Small intestine (tissue), 7 donors: ENCODE measurements around the gene NIBAN1. TPM values are rescaled to one million over a fixed set of nuclear protein-coding genes. Genes with fewer than 3 reads are reported as not detected.
A peak's percentile ranks its signal among the peaks of the same experiment; 100 is the strongest.
"Not testable (repeated sequence)": the region's sequence is repeated elsewhere in the genome, so short reads cannot be mapped to it uniquely, and the experiment has no call there.

ENCODE experiments used
- DNase-seq, 2 donors: peaks; one replicate each; pipeline versions ENCODE4 v3.0.0 to v3.0.0-alpha.2; 2013
- FAIRE-seq: peaks from 2 replicates; lab custom pipeline; 2012; peaks lifted over from hg19 to GRCh38; lab: Jason Lieb, UNC
- H3K27ac ChIP-seq, 3 donors: one replicate each; pipeline ENCODE4 v1.5.1; 2013; ENCODE audit warnings: low read length in 2 of 3, mild to moderate bottlenecking in 2 of 3, control low read depth in 1 of 3, inconsistent platforms in 1 of 3, low read depth in 1 of 3, moderate library complexity in 1 of 3
- H3K27me3 ChIP-seq, 3 donors: one replicate each; pipeline ENCODE4 v1.6.1; 2013; ENCODE audit warnings: low read length in 3 of 3, inconsistent platforms in 1 of 3; ENCODE audit not compliant: control insufficient read depth in 3 of 3, insufficient read depth in 3 of 3
- H3K36me3 ChIP-seq, 3 donors: one replicate each; pipeline ENCODE4 v1.6.1; 2013; ENCODE audit warnings: low read length in 3 of 3, inconsistent platforms in 1 of 3, low read depth in 1 of 3, mild to moderate bottlenecking in 1 of 3, moderate library complexity in 1 of 3; ENCODE audit not compliant: control insufficient read depth in 3 of 3, insufficient read depth in 2 of 3
- H3K4me1 ChIP-seq, 3 donors: one replicate each; pipeline ENCODE4 v1.6.1; 2013; ENCODE audit warnings: low read length in 2 of 3, inconsistent platforms in 1 of 3, low read depth in 1 of 3, mild to moderate bottlenecking in 1 of 3, moderate library complexity in 1 of 3; ENCODE audit not compliant: control insufficient read depth in 3 of 3, insufficient read depth in 2 of 3
- H3K4me3 ChIP-seq, 3 donors: one replicate each; pipeline ENCODE4 v1.5.1; 2013; ENCODE audit warnings: low read length in 3 of 3, control low read depth in 1 of 3, inconsistent platforms in 1 of 3, low read depth in 1 of 3, mild to moderate bottlenecking in 1 of 3, moderate library complexity in 1 of 3
- H3K9me3 ChIP-seq, 2 donors: one replicate each; pipeline ENCODE4 v1.6.1; 2013; ENCODE audit warnings: low read depth in 1 of 2, low read length in 1 of 2; ENCODE audit not compliant: control insufficient read depth in 2 of 2, insufficient read depth in 1 of 2
- WGBS, 3 donors: extraction: QIAGEN DNeasy Blood & Tissue Kit; methylation state at CpG; one replicate each; pipeline ENCODE4 v1.1.7; 2013; 5-methylcytosine and 5-hydroxymethylcytosine counted together
- polyA plus RNA-seq, 4 donors: library from polyadenylated mRNA; stranded (reverse) in 3 of 4; unstranded in 1 of 4; fragments of 200-250 nt in 3 of 4; fragments of 120-200 nt in 1 of 4; gene quantifications; one replicate each; pipeline versions ENCODE4 v1.2.1 to v1.2.3, GENCODE V29; 2013
- donor health status: healthy with polysubstance abuse.
- donor health status: control.
- donor health status: control.
- donor health status: Bipolar disorder and iron deficiency.
- donor health status: healthy.

Gene NIBAN1
- polyA plus RNA-seq, 4 donors: 1.1 to 8.4 (median 2.5) TPM

GRCh38 chr1:185001312-185001880 lies 27.1 kb upstream of the NIBAN1 start:
- not testable (repeated sequence) for H3K36me3 ChIP-seq, DNase-seq, H3K4me1 ChIP-seq, FAIRE-seq, H3K4me3 ChIP-seq, H3K9me3 ChIP-seq, H3K27me3 ChIP-seq, H3K27ac ChIP-seq
- WGBS, 3 donors: 94 to 96% (median 95%) methylated on average over 16 to 26 of the region's 26 CpGs

GRCh38 chr1:184999974-185000373 lies 25.7 kb upstream of the NIBAN1 start:
- not testable (repeated sequence) for FAIRE-seq, H3K27me3 ChIP-seq, H3K9me3 ChIP-seq, H3K27ac ChIP-seq, H3K4me1 ChIP-seq, H3K4me3 ChIP-seq, DNase-seq, H3K36me3 ChIP-seq
- WGBS, 3 donors: 89 to 93% (median 92%) methylated on average over 6 of the region's 6 CpGs

- WGBS, 3 donors: 89 to 96% (median 95%) methylated on average over 1 of the region's 1 CpG
- FAIRE-seq: no peak
These were observed 20.0 kb upstream of the NIBAN1 start for GRCh38 chr1:184994301-184994700.

GRCh38 chr1:184992271-184992670 lies 18.0 kb upstream of the NIBAN1 start:
- Histone ChIP-seq H3K36me3 (no peaks in the 10 kb centered on the region), H3K4me3 (no peak overlapping the region), H3K4me1 (no peaks in the 10 kb centered on the region), H3K9me3 (peaks cover 0 to 8% of the 10 kb centered on the region in 2 donors), H3K27me3 (peaks cover 0 to 2% (median 0%) of the 10 kb centered on the region in 3 donors), H3K27ac (no peak overlapping the region)
- 92 to 96% (median 95%) methylated on average over 3 of the region's 3 CpGs for WGBS, 3 donors
- FAIRE-seq: no peak
- DNase-seq: no peak

More at GRCh38 chr1:184994301-184994700, 20.0 kb upstream of the NIBAN1 start:
- peaks cover 0 to 8% of the 10 kb centered on the region in 2 donors for H3K9me3 ChIP-seq
- H3K27ac ChIP-seq: no peak overlapping the region
- H3K36me3 ChIP-seq: no peaks in the 10 kb centered on the region
- no peak overlapping the region for H3K4me3 ChIP-seq
- H3K27me3 ChIP-seq: peaks cover 0 to 2% (median 0%) of the 10 kb centered on the region in 3 donors
- DNase-seq: no peak
- H3K4me1 ChIP-seq: no peaks in the 10 kb centered on the region

GRCh38 chr1:184990204-184990603 lies 15.9 kb upstream of the NIBAN1 start:
- H3K9me3 ChIP-seq: peaks cover 0 to 6% of the 10 kb centered on the region in 2 donors
- H3K36me3 ChIP-seq: no peaks in the 10 kb centered on the region
- no peak overlapping the region for H3K4me3 ChIP-seq
- no peaks in the 10 kb centered on the region for H3K4me1 ChIP-seq
- no peak overlapping the region for H3K27ac ChIP-seq
- no peak for FAIRE-seq
- H3K27me3 ChIP-seq: peaks cover 0 to under 1% (median 0%) of the 10 kb centered on the region in 3 donors
- WGBS, 3 donors: 64 to 72% (median 66%) methylated on average over 1 of the region's 1 CpG
- no peak for DNase-seq

- no peak for FAIRE-seq
These were observed 14.2 kb upstream of the NIBAN1 start for GRCh38 chr1:184988506-184988905.

GRCh38 chr1:184987696-184988095 lies 13.4 kb upstream of the NIBAN1 start:
- 80 to 86% (median 86%) methylated on average over 1 of the region's 1 CpG for WGBS, 3 donors
- Histone ChIP-seq H3K36me3 (no peaks in the 10 kb centered on the region), H3K9me3 (no peaks in the 10 kb centered on the region), H3K4me3 (no peak overlapping the region), H3K27me3 (no peaks in the 10 kb centered on the region), H3K27ac (no peak overlapping the region), H3K4me1 (no peaks in the 10 kb centered on the region)
- DNase-seq (no peak), FAIRE-seq (no peak)

More at GRCh38 chr1:184988506-184988905, 14.2 kb upstream of the NIBAN1 start:
- Histone ChIP-seq H3K9me3 (no peaks in the 10 kb centered on the region), H3K27me3 (no peaks in the 10 kb centered on the region), H3K36me3 (no peaks in the 10 kb centered on the region), H3K4me3 (no peak overlapping the region), H3K27ac (no peak overlapping the region), H3K4me1 (no peaks in the 10 kb centered on the region)
- DNase-seq: no peak

- Histone ChIP-seq H3K27me3 (no peaks in the 10 kb centered on the region), H3K9me3 (no peaks in the 10 kb centered on the region), H3K36me3 (no peaks in the 10 kb centered on the region), H3K4me1 (peaks cover 0 to 2% (median 0%) of the 10 kb centered on the region in 3 donors), H3K27ac (no peak overlapping the region), H3K4me3 (no peak overlapping the region)
- WGBS, 3 donors: 44 to 49% (median 44%) methylated on average over 5 of the region's 5 CpGs
- no peak for FAIRE-seq
- DNase-seq: peak in 1 of 2 donors; percentile 35
These were observed 11.9 kb upstream of the NIBAN1 start for GRCh38 chr1:184986250-184986649.
